Choroid plexus epithelial cell (primary cell): ENCODE data around the gene IL1R2.

Experiments
- DNase-seq: peaks from one replicate; pipeline ENCODE4 v3.0.0-alpha.2; 2010; ENCODE audit warnings: low read depth
- H3K4me3 ChIP-seq: 2 replicates; pipeline ENCODE4 v1.5.1; 2011; ENCODE audit warnings: low read depth, mild to moderate bottlenecking, control low read depth, low read length, moderate library complexity
- TF ChIP-seq, protein P1 (sequence below): conservative IDR thresholded peaks from 2 replicates; pipeline ENCODE4 v1.5.1; 2011; ENCODE audit warnings: low read depth, mild to moderate bottlenecking, control low read depth, inconsistent platforms, low read length, moderate library complexity

Gene IL1R2

GRCh38 chr2:101981504-101981903 lies 10.3 kb upstream of the IL1R2 start:
- no peak for DNase-seq
- TF ChIP-seq, protein P1, sequence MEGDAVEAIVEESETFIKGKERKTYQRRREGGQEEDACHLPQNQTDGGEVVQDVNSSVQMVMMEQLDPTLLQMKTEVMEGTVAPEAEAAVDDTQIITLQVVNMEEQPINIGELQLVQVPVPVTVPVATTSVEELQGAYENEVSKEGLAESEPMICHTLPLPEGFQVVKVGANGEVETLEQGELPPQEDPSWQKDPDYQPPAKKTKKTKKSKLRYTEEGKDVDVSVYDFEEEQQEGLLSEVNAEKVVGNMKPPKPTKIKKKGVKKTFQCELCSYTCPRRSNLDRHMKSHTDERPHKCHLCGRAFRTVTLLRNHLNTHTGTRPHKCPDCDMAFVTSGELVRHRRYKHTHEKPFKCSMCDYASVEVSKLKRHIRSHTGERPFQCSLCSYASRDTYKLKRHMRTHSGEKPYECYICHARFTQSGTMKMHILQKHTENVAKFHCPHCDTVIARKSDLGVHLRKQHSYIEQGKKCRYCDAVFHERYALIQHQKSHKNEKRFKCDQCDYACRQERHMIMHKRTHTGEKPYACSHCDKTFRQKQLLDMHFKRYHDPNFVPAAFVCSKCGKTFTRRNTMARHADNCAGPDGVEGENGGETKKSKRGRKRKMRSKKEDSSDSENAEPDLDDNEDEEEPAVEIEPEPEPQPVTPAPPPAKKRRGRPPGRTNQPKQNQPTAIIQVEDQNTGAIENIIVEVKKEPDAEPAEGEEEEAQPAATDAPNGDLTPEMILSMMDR: no peak
- no peak overlapping the region for H3K4me3 ChIP-seq

GRCh38 chr2:101982495-101983029 lies 9.2 kb upstream of the IL1R2 start:
- TF ChIP-seq, protein P1: no peak
- H3K4me3 ChIP-seq: no peak overlapping the region
- no peak for DNase-seq

- DNase-seq: peak; percentile 64
- TF ChIP-seq, protein P1: no peak
- no peak overlapping the region for H3K4me3 ChIP-seq
Observed at GRCh38 chr2:101983486-101983885, 8.3 kb upstream of the IL1R2 start.

DNA sequence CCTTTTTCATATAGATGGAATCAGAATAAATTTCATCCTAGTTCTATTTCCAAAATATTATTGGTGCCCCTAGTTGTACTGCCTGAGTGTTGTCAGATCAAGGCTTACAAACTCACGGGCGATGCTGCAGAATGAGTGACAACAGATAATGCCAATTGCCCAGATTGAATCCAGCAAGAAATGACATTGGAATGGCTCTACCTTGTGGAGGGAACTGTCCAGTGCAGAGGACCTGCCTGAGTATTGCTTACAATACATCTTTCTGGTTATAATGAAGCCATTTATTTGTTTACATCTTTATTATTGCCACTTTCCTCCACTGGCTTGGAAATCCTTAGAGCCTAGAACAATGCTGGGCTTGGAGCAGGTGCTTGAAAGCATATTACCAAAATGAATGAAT lies 7.8 kb upstream of the IL1R2 start:
- H3K4me3 ChIP-seq: no peak overlapping the region
- DNase-seq: peak; percentile 61
- TF ChIP-seq, protein P1: peak; percentile 80

GRCh38 chr2:101984656-101985055 lies 7.1 kb upstream of the IL1R2 start:
- DNase-seq: no peak
- no peak overlapping the region for H3K4me3 ChIP-seq
- TF ChIP-seq, protein P1: no peak

- TF ChIP-seq, protein P1: no peak
- H3K4me3 ChIP-seq: no peak overlapping the region
- no peak for DNase-seq
Observed at GRCh38 chr2:101985101-101985792, 6.5 kb upstream of the IL1R2 start.

GRCh38 chr2:101985793-101986164 lies 6.0 kb upstream of the IL1R2 start:
- TF ChIP-seq, protein P1: no peak
- no peak for DNase-seq
- H3K4me3 ChIP-seq: no peak overlapping the region
